Stimulated activated CD4-positive, alpha-beta T cell treated with anti-CD3 and anti-CD28 coated beads, Interleukin-4, amount 100 ng/mL, for 48 hours (primary cell): ENCODE data around the gene CD99.

ENCODE experiments used
- DNase-seq, 2 donors: peaks; one replicate each; pipeline ENCODE4 v3.0.0-alpha.2; 2020; ENCODE audit warnings: low read depth in 2 of 2

CD99 gene

DNA sequence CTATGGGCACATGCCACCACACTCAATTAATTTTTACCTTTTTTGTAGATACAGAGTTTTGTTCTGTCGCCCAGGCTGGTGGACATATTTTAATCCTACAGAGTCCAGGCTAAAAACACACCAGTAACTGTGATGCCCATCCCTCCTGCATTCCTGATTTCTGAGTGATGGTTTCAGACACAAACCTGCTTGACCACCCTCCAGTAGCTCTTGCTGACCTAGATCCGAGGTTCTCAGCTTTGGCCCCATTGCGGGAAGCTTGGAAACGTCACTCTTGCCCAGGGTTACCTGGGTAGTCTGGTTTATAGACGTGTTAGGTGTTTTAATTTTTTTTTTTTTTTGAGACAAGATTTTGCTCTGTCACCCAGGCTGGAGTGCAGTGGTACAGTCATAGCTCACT is 7.5 kb downstream of the CD99 start:
- DNase-seq, result no peak

DNA sequence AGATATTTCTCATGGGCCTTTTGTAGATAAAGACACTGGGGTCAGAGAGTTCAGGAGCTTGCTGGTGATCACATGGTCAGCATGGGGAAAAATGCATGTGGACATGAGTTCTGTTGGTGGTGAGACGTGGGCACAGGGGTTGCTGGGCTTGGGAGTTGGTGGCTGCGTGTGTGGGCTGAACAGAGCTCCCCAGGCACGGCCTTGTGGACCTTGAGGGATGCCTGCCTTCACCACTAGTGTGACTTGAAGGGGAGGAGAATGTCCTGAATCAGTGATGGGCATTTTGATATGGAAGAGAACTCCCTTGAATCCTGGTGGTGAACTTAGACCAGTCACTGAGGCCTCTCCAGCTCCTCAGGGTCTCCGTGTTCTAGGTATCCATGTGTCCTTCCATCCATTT is 8.9 kb downstream of the CD99 start:
- DNase-seq, result no peak

DNA sequence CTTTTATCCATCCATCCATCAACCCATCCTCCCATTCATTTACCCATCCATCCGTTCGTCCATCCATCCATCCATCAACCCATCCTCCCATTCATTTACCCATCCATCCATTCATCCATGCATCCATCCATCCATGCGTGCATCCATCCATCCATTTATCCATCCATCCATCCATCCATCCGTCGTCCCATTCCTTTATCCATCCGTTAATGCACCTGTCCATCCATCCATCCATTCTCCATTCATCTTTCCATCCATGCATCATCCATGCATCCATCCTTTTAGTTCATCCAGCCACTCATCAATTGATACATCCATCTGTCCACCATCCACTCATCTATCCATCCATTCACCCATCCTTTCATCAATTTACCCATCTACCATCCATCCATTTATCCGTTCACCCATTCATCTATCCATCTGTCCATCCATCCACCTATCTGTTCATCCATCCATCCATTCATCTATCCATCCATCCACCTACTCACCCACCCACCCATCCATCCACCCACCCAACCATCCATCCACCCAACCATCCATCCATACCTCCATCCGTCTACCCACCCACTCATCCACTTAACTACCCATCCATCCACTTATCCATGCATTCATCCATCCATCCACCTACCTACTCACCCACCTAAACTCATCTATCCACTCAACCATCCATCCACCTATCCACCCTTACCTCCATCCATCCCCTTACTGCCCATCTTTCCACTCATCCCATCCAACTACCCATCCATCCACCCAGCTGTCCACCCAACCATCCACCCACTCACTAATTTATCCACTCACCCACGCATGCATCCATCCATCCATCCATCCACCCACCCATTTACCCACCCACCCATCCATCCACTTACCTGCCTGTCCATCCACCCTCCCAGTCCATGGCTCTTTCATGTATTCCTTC is 9.6 kb downstream of the CD99 start:
- DNase-seq, result no peak

DNA sequence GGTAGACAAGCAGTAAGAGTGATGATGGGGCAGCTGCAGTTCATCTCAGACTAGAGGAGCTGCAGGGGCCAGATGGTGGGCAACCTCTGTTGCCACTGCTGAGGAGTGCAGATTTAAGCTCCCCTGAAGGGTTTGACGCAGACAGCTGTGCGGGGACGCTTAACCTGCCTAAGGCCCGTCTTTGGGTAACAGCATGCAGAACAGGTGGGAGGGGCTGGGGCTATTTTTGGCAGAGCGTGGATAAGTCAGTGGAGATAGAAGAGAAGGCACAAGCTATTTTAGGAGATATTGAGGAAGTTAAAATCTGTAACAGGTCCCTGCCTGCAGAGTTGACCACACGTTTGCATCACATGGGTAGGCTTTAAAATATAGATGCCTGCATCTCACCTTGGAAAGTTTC is 10.5 kb downstream of the CD99 start:
- DNase-seq, result no peak

- DNase-seq, result no peak
Observed at GRCh38 chrX:2703991-2704369, 12.9 kb downstream of the CD99 start.

DNA sequence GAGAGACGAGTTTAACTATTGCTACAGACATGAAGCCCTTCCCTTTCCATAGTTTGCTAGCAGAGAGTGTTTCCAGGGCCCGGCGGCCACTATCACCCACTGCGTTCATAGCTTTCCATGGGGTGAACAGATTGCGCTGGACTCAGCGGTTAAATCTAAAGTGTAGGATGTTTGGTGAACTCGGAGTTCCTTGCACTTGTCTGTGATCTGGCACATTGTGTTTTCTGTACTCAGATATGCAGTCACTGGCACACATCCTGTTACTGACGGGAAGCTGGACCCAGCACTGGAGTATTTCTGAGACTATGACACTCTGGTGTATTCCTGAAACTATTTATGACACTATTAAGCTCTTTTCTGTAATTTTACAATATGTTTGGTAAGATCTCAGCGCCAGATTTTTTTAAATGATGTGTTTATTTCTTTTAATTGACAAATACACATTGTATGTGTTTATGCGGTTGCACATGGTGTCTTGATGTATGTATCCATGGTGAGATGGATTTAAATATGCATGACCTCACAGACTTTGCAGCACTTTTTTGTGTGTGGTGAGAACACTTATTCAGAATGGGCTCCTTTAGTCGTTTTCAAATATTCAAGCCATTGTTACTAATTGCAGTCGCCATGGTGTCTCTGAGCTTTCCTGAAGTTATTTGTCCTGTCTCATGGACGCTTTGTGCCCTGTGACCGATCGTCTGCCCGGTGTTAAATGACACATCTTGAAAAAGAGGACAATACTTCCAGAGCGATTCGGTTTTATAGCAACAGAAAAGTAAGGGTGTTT is 14.1 kb downstream of the CD99 start:
- DNase-seq, result no peak

DNA sequence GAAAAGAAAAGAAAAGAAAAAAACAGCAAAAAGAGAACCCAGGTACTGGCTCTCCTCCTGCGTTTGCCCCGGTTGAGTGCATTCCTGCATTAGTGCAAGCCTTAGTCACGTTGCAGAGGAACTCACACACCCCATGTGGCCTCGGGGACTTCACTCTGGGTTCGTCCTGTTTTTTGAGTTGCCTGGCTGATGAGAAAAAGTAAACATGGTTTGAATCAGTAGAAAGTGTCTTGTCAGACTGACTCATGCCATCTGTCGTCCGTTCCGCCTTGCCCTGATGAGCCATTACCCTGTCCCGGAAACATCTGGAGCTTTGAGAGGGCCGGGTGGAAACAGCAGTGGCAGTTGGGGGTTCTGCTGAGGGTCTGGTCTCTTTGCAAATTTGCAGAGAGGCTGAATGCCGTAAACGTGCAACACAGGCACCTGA is 16.3 kb downstream of the CD99 start:
- peak in 1 of 2 donors; percentile 64 for DNase-seq

DNA sequence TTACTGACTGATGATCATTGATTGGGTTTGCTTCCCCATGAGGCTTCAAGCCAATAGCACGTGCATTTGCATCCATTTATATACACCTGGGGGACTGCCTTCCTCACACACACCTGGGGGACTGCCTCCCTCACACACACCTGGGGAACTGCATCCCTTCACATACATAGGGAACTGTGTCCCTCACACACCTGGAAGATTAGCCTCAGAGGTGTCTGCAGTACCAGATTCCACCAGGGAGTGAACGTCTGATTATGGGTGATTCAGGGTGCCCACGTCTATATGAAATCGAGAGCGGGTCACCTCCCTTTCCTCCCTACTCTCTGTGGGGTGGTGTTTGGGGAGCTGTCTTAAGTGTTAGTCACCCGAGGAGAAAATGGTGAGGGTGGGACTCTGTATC is 16.9 kb downstream of the CD99 start:
- DNase-seq, result no peak

DNA sequence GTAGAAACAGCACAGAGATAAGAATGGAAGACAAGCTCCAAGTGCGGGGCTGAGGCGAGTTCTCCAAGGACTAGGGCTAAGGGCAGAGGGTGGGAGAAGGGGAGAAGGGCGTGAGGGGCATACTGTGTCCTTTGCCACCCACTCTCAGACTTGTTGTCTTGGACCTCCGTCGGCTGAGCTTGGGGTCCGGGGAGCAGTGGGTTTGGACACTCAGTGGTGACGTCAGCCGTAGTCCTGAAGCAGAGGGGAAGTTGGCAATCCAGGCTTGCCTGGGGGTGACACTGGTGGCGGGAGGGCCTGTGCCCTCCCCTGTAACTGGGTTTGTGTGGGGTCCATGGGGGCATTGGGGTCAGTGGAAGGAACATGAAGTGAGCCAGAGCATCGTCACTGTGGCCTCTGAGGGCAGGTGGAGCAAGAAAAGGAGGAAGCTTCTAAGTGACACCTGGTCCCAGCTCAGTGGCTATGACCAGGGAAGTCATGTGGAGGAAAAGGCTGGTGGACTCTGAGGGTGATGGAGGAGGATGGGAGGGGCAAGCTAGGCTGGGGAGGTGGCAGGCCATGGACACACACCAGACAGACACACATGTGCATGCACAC is 17.6 kb downstream of the CD99 start:
- DNase-seq, result no peak

- DNase-seq, result no peak
Observed at GRCh38 chrX:2709556-2709955, 18.5 kb downstream of the CD99 start.

GRCh38 chrX:2710041-2710840 is 19.1 kb downstream of the CD99 start:
- peak in 1 of 2 donors; percentile 62 for DNase-seq

DNA sequence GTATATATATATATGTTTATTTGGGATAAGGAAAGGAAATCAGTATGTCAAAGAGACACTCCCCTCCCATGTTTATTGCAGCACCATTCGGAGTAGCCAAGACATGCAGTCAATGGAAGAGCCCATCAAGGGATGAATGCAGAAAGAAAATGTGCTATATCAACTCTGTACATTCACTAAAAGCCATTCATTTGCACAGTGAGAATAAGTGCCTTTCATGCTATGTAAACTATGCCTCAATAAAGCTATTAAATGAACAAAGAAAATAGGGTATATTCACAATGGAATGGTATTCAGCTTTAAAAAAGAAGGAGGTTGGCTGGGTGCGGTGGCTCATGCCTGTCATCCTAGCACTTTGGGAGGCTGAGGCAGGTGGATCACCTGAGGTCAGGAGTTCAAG is 20.3 kb downstream of the CD99 start:
- DNase-seq, result no peak

DNA sequence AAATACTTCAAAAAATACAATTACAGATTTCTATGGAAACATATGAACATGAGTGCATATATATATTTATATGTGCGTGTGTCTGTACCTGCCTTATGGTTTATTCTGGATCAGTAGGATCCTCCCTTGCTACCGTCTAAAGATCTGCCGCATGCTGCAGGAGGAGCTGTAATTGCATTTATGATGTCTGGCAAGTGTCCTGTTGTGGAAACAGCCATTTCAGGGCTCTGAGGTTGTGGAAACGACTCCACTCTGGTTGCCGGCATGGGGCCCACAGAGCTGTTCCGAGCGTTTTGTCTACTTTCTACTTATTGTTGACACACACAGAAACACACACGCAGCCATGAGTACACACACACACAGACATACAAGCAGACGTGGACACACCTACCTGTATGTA is 21.3 kb downstream of the CD99 start:
- DNase-seq, result no peak

- DNase-seq, result no peak
Observed at GRCh38 chrX:2712890-2713840, 22.1 kb downstream of the CD99 start.

GRCh38 chrX:2714551-2714950 is 23.5 kb downstream of the CD99 start:
- DNase-seq, result no peak

DNA sequence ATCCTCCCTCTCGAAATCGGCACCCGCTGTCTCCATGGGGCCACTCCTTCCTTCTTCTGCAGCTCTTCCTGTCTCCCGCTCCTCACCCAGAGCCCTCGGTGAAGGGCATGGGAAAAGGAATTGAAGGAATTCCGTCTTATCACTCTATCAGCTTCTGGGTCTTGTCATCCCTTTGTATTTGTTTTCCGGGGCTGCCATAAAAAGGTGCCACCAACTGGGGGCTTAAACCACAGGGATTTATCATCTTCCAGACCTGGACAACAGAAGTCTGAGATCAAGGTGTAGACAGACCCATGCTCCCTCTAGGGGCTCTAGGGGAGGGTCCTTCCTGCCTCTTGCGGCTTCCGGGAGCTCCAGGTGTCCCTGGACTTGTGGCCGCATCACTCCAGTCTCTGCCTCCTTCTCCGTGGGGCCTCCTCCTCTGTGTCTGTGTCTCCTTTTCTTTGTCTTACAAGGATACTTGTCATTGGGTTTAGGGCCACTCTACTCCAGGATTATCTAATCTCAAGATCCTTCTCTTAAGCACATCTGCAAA is 24.0 kb downstream of the CD99 start:
- no peak for DNase-seq

GRCh38 chrX:2717312-2717711 is 26.2 kb downstream of the CD99 start:
- DNase-seq, result no peak

GRCh38 chrX:2718821-2719220 is 27.7 kb downstream of the CD99 start:
- no peak for DNase-seq

- DNase-seq, result no peak
Observed at GRCh38 chrX:2719774-2720447, 28.8 kb downstream of the CD99 start.
